GM19351 (cell line): ENCODE results near the gene PLRG1.
A peak's percentile ranks its signal among the peaks of the same experiment; 100 is the strongest.

Experiments
- ATAC-seq: cut with Tn5 transposase; IDR thresholded peaks from one replicate; pipeline ENCODE4 v1.9.1; 2021; ENCODE audit warnings: mild to moderate bottlenecking, moderate library complexity; ENCODE audit not compliant: unreplicated experiment

The PLRG1 gene

GRCh38 chr4:154521607-154522006 is 28.6 kb downstream of the PLRG1 start:
- no peak for ATAC-seq

- ATAC-seq, result no peak
These were observed 31.0 kb downstream of the PLRG1 start for GRCh38 chr4:154519214-154519613.

- no peak for ATAC-seq
These were observed 32.6 kb downstream of the PLRG1 start for GRCh38 chr4:154517591-154517990.

GRCh38 chr4:154516318-154517029 is 33.7 kb downstream of the PLRG1 start:
- ATAC-seq, result no peak

- ATAC-seq, result no peak
These were observed 38.2 kb downstream of the PLRG1 start for GRCh38 chr4:154511981-154512380.

- no peak for ATAC-seq
These were observed 38.7 kb downstream of the PLRG1 start for GRCh38 chr4:154511548-154511947.

GRCh38 chr4:154507156-154507555 is 43.0 kb downstream of the PLRG1 start:
- ATAC-seq, result no peak

GRCh38 chr4:154506253-154506652 is 43.9 kb downstream of the PLRG1 start:
- peak; percentile 75 for ATAC-seq

- ATAC-seq, result peak; percentile 48
These were observed 46.6 kb downstream of the PLRG1 start for GRCh38 chr4:154503598-154503997.

- ATAC-seq, result no peak
These were observed 48.1 kb downstream of the PLRG1 start for GRCh38 chr4:154502111-154502510.

GRCh38 chr4:154497889-154498288 is 52.3 kb downstream of the PLRG1 start:
- ATAC-seq, result no peak

- ATAC-seq, result no peak
These were observed 54.3 kb downstream of the PLRG1 start for GRCh38 chr4:154495867-154496266.

- ATAC-seq, result peak; percentile 8
These were observed 57.9 kb downstream of the PLRG1 start for GRCh38 chr4:154492288-154492687.

GRCh38 chr4:154491341-154492271 is 58.6 kb downstream of the PLRG1 start, which contains the start of gene DCHS2:
TSS of gene DCHS2 (minus strand) at chr4:154491799. CDS start at chr4:154491355, 444 bp downstream.
- peak; percentile 53 for ATAC-seq

- peak; percentile 58 for ATAC-seq
These were observed 59.4 kb downstream of the PLRG1 start for GRCh38 chr4:154490583-154491340.

GRCh38 chr4:154490234-154490582 is 60.0 kb downstream of the PLRG1 start:
- ATAC-seq, result no peak

- ATAC-seq, result no peak
These were observed 60.5 kb downstream of the PLRG1 start for GRCh38 chr4:154489558-154490233.

- no peak for ATAC-seq
These were observed 63.1 kb downstream of the PLRG1 start for GRCh38 chr4:154487145-154487544.

- ATAC-seq, result peak; percentile 100
These were observed 65.0 kb downstream of the PLRG1 start for GRCh38 chr4:154485127-154485773.
